HG03159 (cell line): ENCODE data around the gene SLC35G6.
"Not testable (repeated sequence)": the region's sequence is repeated elsewhere in the genome, so short reads cannot be mapped to it uniquely, and the experiment has no call there.

Experiments
- ATAC-seq: cut with Tn5 transposase; IDR thresholded peaks from one replicate; pipeline ENCODE4 v1.9.1; 2021; ENCODE audit warnings: mild to moderate bottlenecking, moderate library complexity; ENCODE audit not compliant: unreplicated experiment

Gene SLC35G6

GRCh38 chr17:7459961-7460545 lies 21.2 kb upstream of the SLC35G6 start:
- no peak for ATAC-seq

GRCh38 chr17:7460850-7461660 lies 20.2 kb upstream of the SLC35G6 start:
- no peak for ATAC-seq

- ATAC-seq, result no peak
These were observed 18.5 kb upstream of the SLC35G6 start for GRCh38 chr17:7462474-7463371.

GRCh38 chr17:7463372-7463846 lies 17.8 kb upstream of the SLC35G6 start:
- no peak for ATAC-seq

- ATAC-seq, result no peak
These were observed 17.2 kb upstream of the SLC35G6 start for GRCh38 chr17:7464081-7464480.

GRCh38 chr17:7465597-7466275 lies 15.5 kb upstream of the SLC35G6 start:
- ATAC-seq, result no peak

- ATAC-seq, result no peak
These were observed 15.0 kb upstream of the SLC35G6 start for GRCh38 chr17:7466318-7466638.

- no peak for ATAC-seq
These were observed 14.5 kb upstream of the SLC35G6 start for GRCh38 chr17:7466639-7467341.

- ATAC-seq, result no peak
These were observed 13.7 kb upstream of the SLC35G6 start for GRCh38 chr17:7467498-7467897.

- ATAC-seq, result no peak
These were observed 13.0 kb upstream of the SLC35G6 start for GRCh38 chr17:7468290-7468689.

- ATAC-seq, result no peak
These were observed 12.3 kb upstream of the SLC35G6 start for GRCh38 chr17:7468804-7469389.

GRCh38 chr17:7469843-7470242 lies 11.4 kb upstream of the SLC35G6 start:
- ATAC-seq, result not testable (repeated sequence)

- not testable (repeated sequence) for ATAC-seq
These were observed 10.7 kb upstream of the SLC35G6 start for GRCh38 chr17:7470457-7470973.

- no peak for ATAC-seq
These were observed 9.5 kb upstream of the SLC35G6 start for GRCh38 chr17:7471729-7472128.

GRCh38 chr17:7474767-7475166 lies 6.5 kb upstream of the SLC35G6 start:
- not testable (repeated sequence) for ATAC-seq

- no peak for ATAC-seq
These were observed 5.4 kb upstream of the SLC35G6 start for GRCh38 chr17:7475764-7476422.

GRCh38 chr17:7476494-7476893 lies 4.8 kb upstream of the SLC35G6 start:
- ATAC-seq, result no peak

GRCh38 chr17:7476951-7477350 lies 4.3 kb upstream of the SLC35G6 start:
- no peak for ATAC-seq
